ENCODE results near the gene DCTPP1.

The DCTPP1 gene

DNA sequence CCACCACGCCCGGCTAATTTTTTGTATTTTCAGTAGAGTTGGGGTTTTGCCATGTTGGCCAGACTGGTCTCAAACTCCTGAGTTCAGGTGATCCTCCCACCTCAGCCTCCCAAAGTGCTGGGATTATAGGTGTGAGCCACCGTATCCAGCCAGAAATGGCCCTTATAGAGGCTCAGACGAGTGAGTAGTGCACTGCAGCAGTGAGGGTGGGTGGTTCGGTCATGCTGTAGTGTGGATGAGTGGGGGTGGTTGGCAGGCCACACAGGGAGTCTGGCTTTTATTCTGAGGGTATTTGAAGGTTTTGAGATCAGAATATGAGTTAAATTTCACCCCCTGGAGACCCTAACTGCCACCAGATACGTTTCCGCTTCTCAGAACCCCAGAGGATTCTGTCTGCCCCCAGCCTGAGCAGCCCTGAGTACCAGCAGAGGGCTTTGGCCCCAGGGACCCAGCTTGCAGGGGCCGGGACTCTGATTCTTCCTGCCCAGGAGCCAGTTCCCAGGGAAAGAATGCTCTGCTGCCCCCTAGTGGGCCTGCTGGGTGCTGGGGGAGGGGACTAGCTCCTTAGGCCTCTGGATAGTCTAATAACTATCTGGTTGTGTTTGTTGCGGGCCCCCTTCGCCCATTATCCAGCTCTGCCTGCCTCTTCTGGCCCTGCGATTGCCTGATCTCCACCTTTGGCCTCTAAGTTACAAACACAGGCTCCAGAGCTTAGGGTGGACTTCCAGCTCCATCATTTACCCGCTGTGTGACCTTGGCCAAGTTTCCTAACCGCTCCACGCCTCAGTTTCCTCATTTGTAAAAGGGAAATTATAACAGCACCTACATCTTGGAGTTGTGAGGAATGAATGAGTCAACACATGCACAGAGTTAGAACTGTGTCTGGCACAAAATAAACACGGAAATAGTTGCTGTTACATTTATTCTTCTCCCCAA lies 20.4 kb downstream of the DCTPP1 start:
- peak; percentile 91 for DNase-seq (ENCODE audit: low read depth)
- H3K4me3 ChIP-seq (ENCODE audit: low read depth, low read length) = no peak overlapping the region
- TF ChIP-seq, protein P1, sequence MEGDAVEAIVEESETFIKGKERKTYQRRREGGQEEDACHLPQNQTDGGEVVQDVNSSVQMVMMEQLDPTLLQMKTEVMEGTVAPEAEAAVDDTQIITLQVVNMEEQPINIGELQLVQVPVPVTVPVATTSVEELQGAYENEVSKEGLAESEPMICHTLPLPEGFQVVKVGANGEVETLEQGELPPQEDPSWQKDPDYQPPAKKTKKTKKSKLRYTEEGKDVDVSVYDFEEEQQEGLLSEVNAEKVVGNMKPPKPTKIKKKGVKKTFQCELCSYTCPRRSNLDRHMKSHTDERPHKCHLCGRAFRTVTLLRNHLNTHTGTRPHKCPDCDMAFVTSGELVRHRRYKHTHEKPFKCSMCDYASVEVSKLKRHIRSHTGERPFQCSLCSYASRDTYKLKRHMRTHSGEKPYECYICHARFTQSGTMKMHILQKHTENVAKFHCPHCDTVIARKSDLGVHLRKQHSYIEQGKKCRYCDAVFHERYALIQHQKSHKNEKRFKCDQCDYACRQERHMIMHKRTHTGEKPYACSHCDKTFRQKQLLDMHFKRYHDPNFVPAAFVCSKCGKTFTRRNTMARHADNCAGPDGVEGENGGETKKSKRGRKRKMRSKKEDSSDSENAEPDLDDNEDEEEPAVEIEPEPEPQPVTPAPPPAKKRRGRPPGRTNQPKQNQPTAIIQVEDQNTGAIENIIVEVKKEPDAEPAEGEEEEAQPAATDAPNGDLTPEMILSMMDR (IDR thresholded peaks at IDR 0.05; ENCODE audit: insufficient read depth, low read depth, low read length, missing control alignments) = peak; percentile 96

DNA sequence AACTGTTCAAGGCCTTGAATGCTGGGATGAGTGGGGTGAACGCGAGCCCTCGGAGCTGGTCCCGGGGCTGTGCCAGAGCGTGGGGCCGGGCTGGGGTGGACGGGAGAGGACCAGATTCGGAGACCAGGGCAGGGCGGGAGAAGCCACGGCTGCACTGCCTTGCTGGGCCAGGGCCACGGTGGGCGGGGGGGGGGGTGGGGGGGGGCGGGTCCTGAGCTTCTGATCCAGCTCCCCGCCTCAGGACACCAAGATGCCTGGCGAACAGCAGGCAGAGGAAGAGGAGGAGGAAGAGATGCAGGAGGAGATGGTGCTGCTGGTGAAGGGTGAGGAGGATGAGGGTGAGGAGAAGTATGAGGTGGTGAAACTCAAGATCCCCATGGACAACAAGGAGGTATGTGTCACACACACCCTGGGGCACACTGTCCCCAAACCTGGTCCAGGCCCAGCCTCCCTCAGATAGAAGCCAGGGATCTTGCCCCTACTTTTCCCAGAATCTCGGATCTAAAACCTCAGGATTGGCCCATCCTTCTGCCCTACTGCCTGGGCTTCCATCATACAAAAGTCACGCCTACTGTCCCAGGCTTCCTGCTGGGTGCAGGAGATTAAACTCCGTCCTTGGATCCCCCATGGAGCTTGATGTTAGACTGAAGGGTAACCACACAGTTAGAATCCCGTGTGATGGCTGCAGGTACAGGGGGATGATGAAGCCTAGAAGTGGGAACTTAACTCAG lies 21.9 kb downstream of the DCTPP1 start:
- DNase-seq (ENCODE audit: low read depth) = no peak
- TF ChIP-seq, protein P1 (IDR thresholded peaks at IDR 0.05; ENCODE audit: insufficient read depth, low read depth, low read length, missing control alignments) = no peak
- H3K4me3 ChIP-seq (ENCODE audit: low read depth, low read length) = peak overlapping the region; percentile 83

DNA sequence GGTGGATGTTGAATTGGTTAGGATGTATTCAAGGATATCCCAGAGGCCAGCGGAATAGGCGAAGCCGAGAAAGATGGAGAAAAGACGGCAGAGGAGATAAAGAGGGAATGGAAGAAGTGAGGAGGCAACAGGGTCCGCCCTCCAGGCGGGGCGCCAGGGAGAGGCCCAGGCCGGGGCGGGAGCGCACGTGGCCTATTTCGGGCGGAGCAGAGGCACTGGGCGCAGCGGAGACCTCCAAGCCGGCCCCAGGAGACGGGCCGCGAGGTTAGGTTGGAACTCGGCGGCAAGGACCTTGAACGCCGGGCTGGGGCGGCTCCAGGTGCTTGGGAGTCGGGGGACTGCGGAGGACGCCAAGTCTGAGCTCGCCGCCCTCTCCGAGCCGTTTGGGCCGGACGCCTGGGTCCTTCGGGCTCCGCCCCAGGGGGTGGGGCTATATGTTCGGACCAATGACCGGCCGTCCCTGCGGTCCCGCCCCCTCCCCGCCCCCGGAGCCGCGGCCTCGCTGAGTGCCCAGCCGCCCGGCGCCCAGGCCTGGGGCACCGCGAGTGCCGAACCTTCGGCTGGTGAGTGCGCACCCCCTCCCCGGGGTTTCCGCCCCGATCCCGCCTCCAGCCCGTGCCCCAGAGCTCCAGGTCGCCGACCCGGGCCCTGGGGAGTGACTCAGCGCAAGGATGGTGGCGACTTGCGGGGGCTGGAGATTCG lies 22.6 kb downstream of the DCTPP1 start, which contains the start of gene ZNF771:
Gene ZNF771, plus strand, starts transcription at position 505 of the 702 bp plus-strand sequence. CDS start 448 bp downstream, outside the sequence.
- H3K4me3 ChIP-seq (ENCODE audit: low read depth, low read length) = peak within 1 kb of the TSS; percentile 83
- TF ChIP-seq, protein P1 (IDR thresholded peaks at IDR 0.05; ENCODE audit: insufficient read depth, low read depth, low read length, missing control alignments) = peak; percentile 10
- DNase-seq (ENCODE audit: low read depth) = peak; percentile 91

DNA sequence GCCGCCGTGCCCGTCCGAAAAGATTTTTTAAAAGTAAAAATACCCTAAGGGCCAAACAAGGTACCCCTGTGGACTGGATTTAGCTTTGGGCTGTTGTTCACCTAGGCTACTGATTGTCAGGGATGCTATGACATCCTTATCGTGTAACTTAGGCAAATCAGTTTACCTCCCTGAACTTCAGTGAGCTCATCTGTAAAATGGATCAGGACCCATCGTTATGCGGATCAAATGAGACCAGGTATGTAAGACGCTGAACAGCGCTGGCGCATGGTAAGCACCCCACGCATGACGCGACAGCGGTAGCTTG lies 23.1 kb downstream of the DCTPP1 start:
- TF ChIP-seq, protein P1 (IDR thresholded peaks at IDR 0.05; ENCODE audit: insufficient read depth, low read depth, low read length, missing control alignments) = no peak
- H3K4me3 ChIP-seq (ENCODE audit: low read depth, low read length) = peak overlapping the region; percentile 83
- no peak for DNase-seq (ENCODE audit: low read depth)

DNA sequence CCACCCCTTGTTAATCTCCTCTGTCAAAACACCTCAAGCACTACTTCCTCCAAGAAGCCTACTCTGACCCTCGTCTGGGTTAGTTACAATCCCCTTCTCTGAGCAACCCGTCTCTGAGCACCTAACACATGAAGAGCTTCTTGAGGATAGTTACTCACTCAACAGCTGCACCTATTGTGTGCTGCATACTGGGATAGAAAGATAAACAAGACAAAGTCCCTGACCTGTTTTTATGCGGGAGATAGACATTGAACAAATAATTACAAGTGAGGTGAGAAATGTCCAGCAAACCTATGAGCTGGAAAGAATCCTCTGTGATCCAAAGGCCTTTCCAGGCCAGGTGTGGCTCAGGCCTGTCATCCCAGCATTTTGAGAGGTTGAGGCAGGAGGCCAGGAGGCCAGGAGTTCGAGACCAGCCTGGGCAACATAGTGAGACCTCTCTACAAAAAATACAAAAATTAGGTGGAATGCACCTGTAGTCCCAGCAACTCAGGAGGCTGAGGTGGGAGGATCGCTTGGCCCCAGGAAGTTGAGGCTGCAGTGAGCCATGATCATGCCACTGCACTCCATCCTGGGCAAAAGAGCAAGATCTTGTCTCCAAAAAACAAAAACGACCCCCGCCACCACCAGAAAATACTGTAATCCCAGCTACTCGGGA lies 27.9 kb downstream of the DCTPP1 start:
- no peak for DNase-seq (ENCODE audit: low read depth)
- no peak overlapping the region for H3K4me3 ChIP-seq (ENCODE audit: low read depth, low read length)
- TF ChIP-seq, protein P1 (IDR thresholded peaks at IDR 0.05; ENCODE audit: insufficient read depth, low read depth, low read length, missing control alignments) = no peak

DNA sequence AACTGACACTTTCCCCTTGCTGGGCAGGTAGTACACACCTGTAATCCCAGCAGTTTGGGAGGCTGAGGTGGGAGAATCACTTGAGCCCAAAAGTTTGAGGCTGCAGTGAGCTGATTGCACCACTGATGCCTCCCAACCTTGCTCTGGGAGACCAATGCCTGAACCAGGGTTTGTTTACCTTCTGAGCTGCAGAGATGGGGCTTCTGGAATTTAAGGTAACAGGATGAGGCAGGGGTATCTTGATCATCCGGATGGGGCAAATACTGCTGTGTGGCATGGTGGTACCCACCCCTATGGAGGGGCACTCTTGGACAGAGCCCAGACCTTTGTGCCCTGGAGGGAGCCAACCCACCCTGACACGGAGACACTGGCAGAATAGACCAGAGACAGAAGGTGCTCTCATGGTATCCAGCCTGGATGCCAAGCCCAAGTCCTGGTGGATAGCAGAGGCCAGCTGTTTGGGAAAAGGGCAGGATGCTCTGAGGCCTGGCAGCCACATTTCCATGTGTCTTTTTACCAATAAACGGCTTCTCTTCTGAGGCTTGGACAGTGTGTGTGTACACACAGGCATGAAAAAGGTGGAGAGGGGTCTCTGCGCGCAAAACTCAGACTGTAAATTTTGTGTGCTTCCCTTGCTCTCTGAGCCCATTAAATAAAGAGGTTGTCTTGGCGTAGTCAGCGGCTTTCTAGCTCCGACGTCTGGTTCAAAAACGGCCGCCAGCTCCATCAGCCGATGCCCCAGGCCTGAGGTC lies 30.2 kb downstream of the DCTPP1 start:
- TF ChIP-seq, protein P1 (IDR thresholded peaks at IDR 0.05; ENCODE audit: insufficient read depth, low read depth, low read length, missing control alignments) = no peak
- H3K4me3 ChIP-seq (ENCODE audit: low read depth, low read length) = peak overlapping the region; percentile 72
- no peak for DNase-seq (ENCODE audit: low read depth)
